Neural progenitor cell (in vitro differentiated cells): Measurements from ENCODE around the gene NWD2.

Source experiments
- CTCF ChIP-seq: fragments of 200-600 bp; sonication (generic); IDR thresholded peaks from 2 replicates; pipeline ENCODE4 v1.5.1; 2017; ENCODE audit warnings: antibody characterized with exemption, mild to moderate bottlenecking
- EZH2 ChIP-seq: fragments of 200-600 bp; sonication (generic); IDR thresholded peaks from 2 replicates; pipeline ENCODE4 v1.6.1; 2017; ENCODE audit warnings: antibody characterized with exemption, mild to moderate bottlenecking, moderate library complexity
- EZH2phosphoT487 ChIP-seq: fragments of 200-600 bp; sonication (generic); IDR thresholded peaks from 2 replicates; pipeline ENCODE4 v1.6.1; 2017; ENCODE audit warnings: antibody characterized with exemption

- TF ChIP-seq CTCF: no peak
- no peak for TF ChIP-seq EZH2
- TF ChIP-seq EZH2phosphoT487: no peak
Observed at GRCh38 chr4:37471093-37471492, 226.6 kb downstream of the NWD2 start.
